ENCODE results near the gene ADAMTS7.
"Not testable (repeated sequence)": the region's sequence is repeated elsewhere in the genome, so short reads cannot be mapped to it uniquely, and the experiment has no call there.

ADAMTS7 gene

DNA sequence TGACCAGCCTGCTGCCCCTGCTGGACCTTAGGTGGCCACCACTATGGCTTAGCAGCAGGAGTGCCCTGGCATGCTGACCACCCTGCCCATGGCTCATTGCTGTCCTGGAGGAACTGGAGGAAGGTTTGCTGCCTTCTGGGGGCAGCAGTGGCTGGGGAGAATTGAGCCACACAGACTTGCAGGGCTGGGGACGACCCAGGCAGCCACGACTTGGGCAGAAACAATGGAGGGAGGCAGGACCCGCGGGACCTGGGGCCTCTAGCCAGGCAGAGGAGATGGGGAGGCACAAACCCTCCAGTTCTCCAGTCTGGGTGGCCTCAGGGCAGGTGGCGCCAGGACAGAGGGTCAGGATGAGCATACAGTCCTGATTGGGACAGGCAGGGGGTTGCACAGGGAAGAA, 32.8 kb downstream of the ADAMTS7 start:
- no peak for DNase-seq (ENCODE audit: low spot score)

DNA sequence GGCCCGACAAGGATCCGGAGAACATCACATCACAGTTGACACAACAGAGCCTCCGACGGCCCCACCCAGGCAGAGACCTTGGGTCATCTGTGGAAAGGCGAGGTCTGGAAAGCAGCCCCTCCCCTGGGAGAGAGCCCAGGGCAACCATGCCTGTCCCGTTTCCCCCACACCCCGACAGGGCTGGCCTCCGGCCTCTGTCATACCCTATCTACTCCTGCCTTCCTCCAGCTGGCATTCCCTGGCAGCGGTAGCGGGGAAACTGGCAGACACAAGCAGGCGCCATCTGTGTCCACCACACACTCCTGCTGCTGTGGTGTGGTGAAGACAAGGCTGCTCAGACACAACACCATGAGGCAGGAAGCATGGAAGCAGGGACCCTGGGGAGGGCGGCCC, 33.3 kb downstream of the ADAMTS7 start:
- peak; percentile 60 for DNase-seq (ENCODE audit: low spot score)

DNA sequence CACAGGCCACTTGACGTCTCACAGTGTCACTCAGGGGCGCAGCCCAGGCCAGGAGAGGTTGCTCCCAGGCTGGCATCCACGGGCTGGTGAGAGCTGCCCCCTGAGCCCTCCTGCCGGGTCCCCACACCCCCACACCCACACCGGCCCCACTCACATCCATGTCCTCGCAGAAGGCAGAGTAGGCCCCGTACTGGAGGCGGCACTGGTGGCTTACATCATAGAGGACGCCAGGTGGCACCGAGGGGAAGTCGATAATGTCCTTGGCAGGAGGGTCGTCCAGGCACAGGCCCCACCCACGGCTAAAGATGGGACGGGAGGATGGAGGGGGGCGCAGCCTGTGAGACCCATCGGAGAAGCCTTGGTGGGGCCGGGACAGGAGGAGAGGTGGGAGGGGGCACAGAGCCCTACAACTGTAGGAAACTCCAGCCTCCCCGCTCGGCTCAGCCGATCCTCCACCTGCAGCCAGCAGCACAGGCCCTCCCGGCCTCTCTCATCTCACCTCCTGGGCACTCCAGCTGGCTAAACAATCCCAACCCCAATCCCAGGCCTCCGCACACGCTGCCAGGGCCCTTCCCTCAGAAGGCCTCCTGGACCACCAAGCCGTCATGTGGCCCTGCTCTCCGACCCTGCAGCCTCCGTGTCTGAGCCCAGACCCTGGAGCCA, 33.8 kb downstream of the ADAMTS7 start:
- not testable (repeated sequence) for DNase-seq (ENCODE audit: low spot score)

DNA sequence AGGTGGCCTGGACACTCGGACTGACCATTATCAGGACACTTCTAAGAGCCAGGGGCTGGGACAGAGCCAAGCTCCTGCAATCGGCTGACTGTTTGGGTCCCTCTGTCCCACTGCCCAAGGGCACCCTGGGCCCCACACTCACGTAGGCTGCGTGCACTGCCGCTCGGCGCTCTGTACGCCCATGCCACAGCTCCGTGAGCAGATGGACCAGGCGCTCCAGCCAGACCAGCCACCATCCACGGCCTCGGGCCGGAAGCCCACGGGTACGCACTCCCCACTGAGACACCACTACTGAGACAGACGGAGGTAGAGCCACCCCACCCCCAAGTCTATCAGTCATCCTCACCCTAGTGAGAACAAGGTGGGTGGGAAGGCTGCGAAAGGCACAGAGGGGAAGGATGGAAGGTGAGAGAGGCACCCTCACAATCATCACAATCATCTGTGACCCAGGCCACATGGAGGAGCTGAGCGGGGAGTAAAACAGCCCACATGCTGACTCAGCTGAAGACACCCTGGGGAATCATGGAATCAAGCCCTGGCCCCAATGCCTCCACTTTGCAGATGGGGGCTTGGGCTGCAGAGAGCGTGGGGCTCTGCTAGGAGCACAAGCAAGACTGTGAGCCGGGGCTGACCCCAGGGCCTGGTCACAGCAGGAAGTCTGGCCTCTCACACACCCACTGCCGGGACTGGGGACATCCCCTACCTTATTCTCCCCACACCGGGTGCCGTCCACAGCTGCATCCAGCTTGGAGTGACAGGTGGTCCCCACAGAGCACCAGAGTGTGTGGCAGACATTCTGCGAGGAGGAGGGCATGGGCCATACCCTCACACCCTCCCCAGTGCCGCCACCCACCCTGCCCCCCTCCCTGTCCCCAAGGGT, 35.0 kb downstream of the ADAMTS7 start:
- DNase-seq (ENCODE audit: low spot score) = not testable (repeated sequence)

DNA sequence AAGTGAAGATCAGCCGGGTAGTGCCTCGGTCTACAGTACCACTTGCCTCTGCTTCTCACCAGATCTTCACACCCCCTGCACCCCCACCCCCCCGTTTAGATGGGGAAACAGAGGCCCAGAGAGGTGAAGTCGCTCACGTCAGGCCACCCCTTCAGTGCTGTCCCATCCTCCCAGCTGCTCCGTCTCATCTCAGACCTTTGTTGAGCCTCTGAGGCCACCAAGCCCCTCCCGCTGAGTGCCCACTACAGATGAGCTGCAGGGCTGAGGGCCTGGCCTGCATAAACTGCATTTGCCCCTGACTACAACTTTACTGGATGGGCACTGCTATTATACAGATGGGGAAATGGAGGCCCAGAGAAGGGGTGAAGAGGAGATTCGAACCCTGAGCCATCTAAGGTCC, 35.8 kb downstream of the ADAMTS7 start:
- no peak for DNase-seq (ENCODE audit: low spot score)

DNA sequence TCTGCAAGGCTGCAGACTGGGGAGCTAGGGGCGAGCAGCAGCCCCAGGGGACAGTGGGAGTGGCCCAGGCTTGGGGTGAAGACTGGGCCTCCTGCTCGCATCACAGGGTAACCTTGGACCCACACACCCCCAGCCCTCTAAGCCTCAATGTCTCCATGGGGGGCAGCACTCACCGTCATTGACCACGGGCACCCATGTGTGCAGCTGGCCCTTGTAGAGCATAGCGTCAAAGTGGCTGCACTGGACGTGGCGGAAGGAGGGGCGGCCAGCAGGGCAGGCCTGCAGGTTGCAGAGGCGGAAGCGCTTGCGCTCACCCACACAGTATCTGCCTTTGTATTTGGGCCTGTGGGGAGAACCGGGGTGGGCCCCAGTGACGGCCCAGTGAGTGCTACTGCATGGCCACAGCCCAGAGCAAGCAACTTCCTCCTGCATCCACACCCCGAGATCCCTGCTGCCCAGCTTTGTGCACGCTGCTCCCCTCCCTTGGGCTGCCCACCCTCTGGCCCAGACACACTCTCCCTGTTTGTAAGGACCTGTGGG, 36.7 kb downstream of the ADAMTS7 start:
- DNase-seq (ENCODE audit: low spot score) = not testable (repeated sequence)

DNA sequence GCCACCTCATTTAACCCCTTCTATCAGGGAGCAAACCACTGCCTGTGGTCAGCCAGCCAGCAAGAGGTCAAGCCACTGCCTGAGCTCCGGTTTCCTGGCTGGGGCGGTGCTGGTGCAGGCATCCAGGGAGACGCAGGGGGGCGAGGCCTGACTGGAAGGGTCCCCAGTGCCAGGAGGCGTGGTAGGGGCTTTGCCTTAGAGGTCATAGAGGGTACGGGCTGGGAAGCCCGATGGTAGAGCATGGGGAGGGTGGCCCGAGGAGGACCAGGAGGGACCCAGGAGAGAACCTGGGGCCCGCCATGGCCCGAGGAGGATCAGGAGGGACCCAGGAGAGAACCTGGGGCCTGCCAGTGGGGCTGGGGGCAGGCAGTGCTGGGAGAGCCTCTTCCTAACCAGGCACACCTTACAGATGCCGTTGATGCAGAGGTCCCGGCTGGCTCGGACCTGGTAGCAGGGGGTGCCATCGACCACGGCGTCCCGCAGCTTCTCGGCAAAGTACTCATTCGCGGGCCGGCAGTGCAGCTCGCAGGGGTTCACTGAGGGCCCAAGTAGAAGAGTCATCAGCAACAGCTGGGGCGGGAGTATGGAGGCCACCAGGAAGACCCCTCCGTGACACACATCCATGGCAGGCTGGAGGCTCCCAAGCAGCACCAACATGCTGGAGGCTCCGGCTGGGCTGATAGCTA, 37.4 kb downstream of the ADAMTS7 start:
- DNase-seq (ENCODE audit: low spot score) = not testable (repeated sequence)

DNA sequence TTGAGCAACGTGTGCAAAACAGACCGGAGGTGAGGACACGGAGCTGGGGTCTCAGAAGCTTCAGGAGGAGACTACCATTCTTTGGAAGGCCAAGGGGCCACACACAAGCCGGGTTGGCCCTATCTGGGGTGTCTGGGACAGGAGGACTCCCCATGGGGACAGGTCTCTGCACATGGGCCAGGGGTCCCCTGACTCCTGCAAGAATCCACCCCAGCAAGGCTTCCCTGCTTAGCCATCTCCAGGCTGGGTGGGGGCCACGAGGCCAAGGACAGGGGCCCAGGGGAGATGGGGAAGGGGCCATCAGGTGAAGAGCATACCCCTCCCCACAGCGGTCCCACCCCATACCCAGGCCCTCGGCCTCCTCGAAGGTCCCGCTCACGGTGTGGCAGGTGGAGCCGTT, 38.5 kb downstream of the ADAMTS7 start:
- DNase-seq (ENCODE audit: low spot score) = no peak

DNA sequence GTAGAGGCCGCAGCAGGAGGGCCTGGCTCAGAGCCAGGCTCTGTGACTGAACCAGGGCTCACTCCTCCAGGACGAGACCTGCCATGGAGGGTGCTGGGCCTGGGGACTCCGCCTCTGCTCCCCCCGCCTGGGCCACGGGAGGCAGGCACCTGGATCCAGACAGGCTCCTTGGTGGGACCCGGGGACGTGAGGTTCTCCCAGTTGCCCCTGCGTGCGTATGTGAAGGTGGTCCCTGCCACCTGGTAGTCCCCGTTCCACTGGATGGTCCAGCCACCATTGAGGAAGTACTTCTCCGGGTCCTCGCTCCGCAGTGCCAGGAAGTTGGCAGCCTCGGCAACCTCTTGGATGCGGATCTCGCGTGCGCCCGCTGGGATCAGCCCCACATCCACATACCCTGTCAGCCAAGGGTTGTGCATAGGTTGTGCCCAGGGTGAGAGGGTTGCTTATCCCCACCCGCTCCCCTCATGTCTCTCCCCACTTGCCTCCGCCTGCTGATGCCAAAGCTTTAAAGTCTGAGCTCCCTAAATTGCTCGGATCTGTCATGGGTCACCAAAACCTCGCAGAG, 39.7 kb downstream of the ADAMTS7 start:
- DNase-seq (ENCODE audit: low spot score) = not testable (repeated sequence)

DNA sequence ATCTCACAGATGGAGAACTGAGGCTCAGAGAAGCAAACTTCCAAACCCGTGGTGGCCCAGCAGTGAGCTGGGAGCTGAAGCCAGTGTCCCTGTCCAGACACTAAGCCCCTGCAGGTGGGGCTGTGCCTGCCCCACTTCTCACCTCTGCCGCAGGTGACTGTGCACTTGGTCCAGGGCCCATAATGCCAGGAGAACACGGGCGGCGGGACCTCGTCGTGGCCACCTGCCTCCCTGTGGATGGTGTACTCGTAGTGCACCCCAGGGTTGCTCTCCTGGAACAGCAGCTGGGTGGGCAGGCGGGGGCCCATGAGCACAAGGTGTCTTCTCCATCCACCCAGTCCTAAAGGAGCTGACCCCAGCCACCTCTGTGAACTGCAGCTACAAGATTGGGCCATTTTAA, 40.2 kb downstream of the ADAMTS7 start:
- not testable (repeated sequence) for DNase-seq (ENCODE audit: low spot score)

DNA sequence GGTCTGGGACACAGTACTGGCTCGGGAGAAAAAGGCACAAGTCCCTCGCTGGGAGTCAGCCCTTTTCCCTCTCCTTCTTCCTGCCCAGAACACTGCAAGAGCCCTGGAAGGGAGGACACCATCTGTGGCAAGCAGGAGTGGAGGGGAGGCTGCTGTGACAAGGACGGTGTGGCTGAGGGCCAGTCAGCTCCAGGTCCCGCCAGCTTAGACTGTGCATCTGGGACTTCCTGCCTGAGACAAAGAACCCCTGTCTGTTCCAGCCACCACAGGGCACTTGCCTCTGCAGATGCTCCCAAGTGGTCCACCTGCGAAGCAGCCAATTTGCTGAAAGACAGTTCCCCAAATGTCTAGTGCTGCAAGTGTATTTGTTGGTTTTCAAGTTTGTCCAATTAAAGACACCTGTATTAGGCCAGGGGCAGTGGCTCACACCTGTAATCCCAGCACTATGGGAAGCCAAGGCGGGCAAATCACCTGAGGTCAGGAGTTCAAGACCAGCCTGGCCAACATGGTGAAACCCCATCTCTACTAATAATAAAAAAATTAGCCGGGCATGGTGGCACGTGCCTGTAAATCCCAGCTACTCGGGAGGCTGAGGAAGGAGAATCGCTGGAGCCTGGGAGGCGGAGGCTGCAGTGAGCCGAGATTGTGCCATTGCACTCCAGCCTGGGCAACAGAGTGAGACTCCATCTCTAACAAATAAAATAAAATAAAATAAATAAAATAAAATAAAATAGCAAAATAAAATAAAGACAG, 41.6 kb downstream of the ADAMTS7 start:
- DNase-seq (ENCODE audit: low spot score) = not testable (repeated sequence)

DNA sequence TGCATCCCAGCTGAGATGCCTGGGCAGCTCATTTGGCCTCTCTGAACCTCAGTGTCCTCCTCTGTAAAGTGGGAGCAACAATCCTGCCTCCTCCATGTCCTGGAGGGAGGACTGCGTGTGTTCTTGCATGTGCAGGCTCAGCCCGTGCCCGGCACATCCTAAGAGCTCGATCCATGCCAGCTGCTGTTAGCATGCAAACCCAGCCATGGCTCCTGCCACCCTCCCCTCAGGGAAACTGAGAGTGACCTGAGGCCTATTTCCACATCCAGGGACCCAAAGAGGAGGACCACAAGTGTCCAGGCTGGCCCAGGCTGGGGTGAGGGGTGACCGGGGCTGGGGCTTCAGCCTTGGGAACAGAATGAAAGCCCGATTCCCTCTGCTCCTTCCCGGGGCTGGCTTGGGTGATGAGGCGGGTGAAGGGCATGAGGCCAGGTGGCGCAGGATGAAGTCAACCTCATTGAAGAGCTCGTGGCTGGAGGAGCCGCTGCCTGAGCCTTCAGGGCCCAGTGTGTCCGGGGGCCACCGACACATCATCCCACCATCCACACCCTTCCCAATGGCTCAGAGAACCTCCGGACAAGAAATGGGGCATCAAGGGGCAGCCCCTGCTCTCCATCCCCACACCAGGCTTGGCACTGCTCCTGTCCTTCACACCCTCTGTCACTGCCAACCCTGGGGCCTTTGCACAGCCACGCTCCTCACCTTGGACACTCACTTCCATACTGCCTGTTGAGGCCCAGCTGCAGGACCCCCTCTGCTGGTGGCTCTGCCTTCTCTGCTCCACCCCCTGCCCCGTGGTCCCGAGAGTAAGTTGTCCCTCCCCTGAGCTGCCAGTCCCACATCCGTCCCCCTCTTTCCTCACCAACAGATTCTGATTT, 42.5 kb downstream of the ADAMTS7 start:
- DNase-seq (ENCODE audit: low spot score) = no peak

DNA sequence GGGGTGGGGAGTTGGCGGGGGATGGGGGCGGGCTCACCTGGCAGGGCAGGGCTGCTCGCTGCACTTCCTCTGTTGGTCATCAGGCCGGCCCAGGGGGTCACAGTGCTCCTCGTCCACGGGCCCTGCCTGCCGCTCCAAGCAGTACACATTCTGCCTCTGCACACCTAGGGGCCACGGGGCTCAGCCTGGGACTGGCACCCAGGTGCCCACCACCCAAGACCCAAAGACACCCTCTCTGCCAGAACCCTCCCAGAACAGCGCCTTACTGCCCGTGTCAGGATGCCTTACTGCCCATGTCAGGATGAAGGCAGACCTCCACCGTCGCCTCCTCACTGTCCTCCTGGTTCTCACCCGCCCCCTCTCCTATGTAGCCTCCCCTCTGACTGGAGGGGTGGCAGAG, 43.2 kb downstream of the ADAMTS7 start:
- DNase-seq (ENCODE audit: low spot score) = no peak

DNA sequence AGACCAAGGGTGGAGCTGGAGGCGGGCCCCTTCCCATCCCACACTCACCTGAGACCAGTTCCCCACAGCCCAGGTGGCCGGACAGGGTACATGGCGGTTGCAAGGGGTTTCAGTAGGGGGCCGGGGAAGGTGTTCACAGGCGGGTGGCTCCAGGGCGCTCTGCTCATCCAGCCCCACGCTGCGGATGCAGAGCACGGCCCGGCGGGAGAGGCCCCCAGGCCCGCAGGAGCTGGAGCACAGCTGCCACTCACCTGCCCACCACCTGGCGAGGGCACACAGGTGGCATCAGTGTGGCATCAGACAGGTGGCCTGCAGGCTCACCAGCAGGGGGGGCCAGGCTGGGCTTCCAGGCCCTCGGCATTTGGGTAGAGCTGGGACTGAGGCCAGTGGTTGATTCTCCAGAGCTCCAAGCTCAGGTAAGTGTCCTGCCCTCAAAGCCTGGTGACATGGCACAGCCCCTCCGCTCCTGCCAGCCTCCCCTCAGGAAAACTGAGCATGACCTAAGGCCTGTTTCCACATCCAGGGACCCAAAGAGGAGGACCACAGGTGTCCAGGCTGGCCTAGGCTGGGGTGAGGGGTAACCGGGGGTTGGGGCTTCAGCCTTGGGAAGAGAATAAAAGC, 43.8 kb downstream of the ADAMTS7 start:
- no peak for DNase-seq (ENCODE audit: low spot score)

DNA sequence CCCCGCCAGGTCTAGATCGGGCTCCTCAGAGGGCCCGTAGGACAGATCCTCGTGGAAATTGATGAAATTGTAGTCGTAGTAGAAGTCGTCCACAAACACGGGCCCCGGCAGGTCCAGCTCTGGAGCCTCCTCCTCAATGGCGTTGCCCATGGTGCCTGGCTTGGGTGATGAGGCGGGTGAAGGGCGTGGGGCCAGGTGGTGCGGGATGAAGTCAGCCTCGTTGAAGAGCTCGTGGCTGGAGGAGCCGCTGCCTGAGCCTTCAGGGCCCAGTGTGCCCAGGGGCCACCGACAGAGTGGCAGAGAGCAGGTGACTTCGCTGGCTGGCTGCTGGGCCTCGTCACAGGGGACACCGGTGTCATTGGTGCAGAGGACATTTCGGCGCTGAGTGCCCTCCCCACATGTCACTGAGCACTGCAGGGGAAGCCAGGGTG, 44.6 kb downstream of the ADAMTS7 start:
- not testable (repeated sequence) for DNase-seq (ENCODE audit: low spot score)

DNA sequence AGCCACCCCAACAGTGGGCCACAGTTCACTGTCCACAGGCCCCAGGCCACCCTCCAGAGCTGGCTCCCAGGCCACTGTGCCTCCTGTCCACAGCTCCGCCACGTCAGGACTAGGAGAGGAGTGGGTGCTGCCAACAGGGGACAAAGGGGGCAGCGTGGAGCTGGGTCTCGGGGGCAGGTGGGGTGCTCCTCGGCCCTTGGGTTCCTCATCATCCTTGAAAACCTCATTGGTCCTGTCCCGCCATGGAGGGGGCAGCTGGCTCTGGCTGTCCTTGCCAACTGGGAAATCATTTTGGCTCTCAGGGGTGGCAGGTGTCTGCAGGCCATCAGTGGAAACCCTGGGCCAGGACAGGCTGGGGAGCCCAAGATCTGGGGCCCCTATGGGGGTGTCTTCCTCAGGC, 45.2 kb downstream of the ADAMTS7 start:
- DNase-seq (ENCODE audit: low spot score) = no peak

DNA sequence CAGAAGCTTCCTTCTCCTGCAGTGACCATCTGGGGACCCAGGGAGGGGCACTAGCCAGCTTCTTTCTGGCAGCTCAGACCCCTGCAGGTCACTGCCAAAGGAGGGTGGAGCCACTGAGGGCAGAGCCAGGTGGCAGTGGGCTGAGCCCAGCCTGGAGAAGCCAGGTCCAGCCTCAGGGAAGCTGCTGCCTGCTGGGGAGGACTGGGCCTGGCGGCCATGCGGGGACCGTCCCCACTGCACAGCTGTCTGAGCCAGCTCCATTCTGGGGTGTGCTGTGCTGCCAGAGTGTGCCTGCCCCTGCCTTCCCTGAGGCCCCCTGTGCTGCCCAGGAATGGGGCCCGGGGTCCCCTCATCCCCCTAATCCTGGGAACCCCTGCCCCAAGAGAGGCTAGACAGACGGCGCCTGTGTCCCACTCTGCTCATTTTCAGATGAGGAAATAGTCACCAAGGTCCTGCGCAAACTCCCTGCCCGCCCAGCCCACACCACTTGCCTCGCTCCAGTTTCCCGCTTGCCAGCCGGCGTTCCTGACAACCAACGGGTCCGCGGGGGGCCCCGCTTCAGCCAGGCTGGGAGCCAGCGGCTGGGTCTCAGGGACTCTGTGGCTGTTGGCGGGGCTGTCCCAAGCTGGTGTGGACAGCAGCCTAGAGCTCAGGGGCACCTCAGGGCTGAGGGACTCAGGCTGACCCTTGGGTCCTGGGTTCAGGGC, 46.0 kb downstream of the ADAMTS7 start:
- DNase-seq (ENCODE audit: low spot score) = not testable (repeated sequence)

DNA sequence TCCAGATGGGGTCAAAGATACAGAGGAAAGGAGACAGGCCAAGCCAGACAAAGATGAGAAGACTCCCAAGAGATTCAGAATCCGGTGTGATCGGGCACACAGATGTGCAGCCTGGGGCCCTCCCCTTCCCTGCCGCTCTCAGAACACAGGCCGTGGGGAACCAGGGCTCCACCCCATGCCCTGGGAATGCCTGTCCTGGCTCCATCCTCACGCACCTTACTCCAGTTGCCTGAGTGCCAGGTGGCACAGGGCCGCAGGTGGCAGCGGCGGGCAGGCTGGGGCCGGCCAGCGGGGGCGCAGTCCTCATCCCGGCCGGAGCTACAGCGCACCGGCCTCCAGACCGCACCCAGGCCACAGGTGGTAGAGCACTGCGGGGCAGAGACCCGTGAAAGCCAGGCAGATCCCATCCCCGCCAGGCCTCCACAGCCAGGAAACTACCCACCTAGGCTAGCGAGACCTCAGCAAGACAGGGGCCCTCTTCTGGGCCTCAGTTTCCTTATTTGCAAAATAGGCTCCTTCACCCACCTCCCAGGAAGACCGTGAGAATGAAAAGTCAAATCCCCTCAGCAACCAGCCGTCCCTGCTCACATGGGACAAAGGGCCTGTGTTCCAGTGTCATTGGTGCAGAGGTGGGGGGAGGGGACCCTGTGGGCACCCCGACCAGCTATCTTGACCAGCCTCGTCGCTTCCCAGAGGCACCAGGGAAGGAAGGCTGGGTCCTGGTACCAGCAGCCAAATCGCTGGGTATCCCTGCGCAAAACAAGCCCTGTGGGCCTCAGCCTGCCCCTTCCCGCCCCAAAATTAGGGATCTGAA, 46.7 kb downstream of the ADAMTS7 start:
- peak; percentile 30 for DNase-seq (ENCODE audit: low spot score)
